ENCODE results near the gene ASB10.

GRCh38 chr7:151134743-151135524 is 52.1 kb downstream of the ASB10 start:
- no peak for TF ChIP-seq CTCF (IDR thresholded peaks at IDR 0.05)
- no peak for TF ChIP-seq POLR2A (IDR thresholded peaks at IDR 0.05)
